H9 (cell line): ENCODE measurements around the gene AADACL3. TPM values are rescaled to one million over a fixed set of nuclear protein-coding genes. Genes with fewer than 3 reads are reported as not detected.
"Not testable (repeated sequence)": the region's sequence is repeated elsewhere in the genome, so short reads cannot be mapped to it uniquely, and the experiment has no call there.

ENCODE experiments used
- DNase-seq: peaks from one replicate; pipeline ENCODE4 v3.0.0-alpha.2; 2017
- H2AFZ ChIP-seq: one replicate; pipeline ENCODE4 v1.6.1; 2013; ENCODE audit warnings: mild to moderate bottlenecking, low read length, control low read depth, moderate library complexity
- H2AK5ac ChIP-seq: 2 replicates; pipeline ENCODE4 v1.6.1; 2013; ENCODE audit warnings: low read length, control low read depth, mixed read lengths; ENCODE audit not compliant: insufficient read length
- H2BK120ac ChIP-seq: one replicate; pipeline ENCODE4 v1.6.1; 2013; ENCODE audit warnings: low read depth, mild to moderate bottlenecking, low read length, control low read depth, inconsistent platforms; ENCODE audit not compliant: poor library complexity, severe bottlenecking
- H2BK12ac ChIP-seq: 2 replicates; pipeline ENCODE4 v1.6.1; 2013; ENCODE audit warnings: low read length, control low read depth, mixed read lengths, low read depth; ENCODE audit not compliant: insufficient read length
- H2BK15ac ChIP-seq: 2 replicates; pipeline ENCODE4 v1.6.1; 2013; ENCODE audit warnings: low read depth, low read length, control low read depth
- H2BK20ac ChIP-seq: one replicate; pipeline ENCODE4 v1.6.1; 2013; ENCODE audit warnings: low read depth, mild to moderate bottlenecking, low read length, control low read depth, inconsistent platforms; ENCODE audit not compliant: poor library complexity, severe bottlenecking
- H2BK5ac ChIP-seq: 2 replicates; pipeline ENCODE4 v1.6.1; 2013; ENCODE audit warnings: low read length, control low read depth, mixed read lengths; ENCODE audit not compliant: insufficient read length
- H3K14ac ChIP-seq: 2 replicates; pipeline ENCODE4 v1.6.1; 2013; ENCODE audit warnings: low read length, control low read depth; ENCODE audit not compliant: insufficient read depth
- H3K18ac ChIP-seq: 2 replicates; pipeline ENCODE4 v1.6.1; 2013; ENCODE audit warnings: low read depth, mild to moderate bottlenecking, mixed read lengths, low read length, control low read depth; ENCODE audit not compliant: insufficient read length
- H3K23ac ChIP-seq: 2 replicates; pipeline ENCODE4 v1.6.1; 2013; ENCODE audit warnings: low read length, control low read depth, mixed read lengths, low read depth; ENCODE audit not compliant: insufficient read length
- H3K23me2 ChIP-seq: 2 replicates; pipeline ENCODE4 v1.6.1; 2013; ENCODE audit warnings: low read depth, mild to moderate bottlenecking, mixed read lengths, low read length, control low read depth; ENCODE audit not compliant: insufficient read length, poor library complexity, severe bottlenecking
- H3K27ac ChIP-seq: 2 replicates; pipeline ENCODE4 v1.5.1; 2013; ENCODE audit warnings: low read length, control low read depth, mixed read lengths, low read depth; ENCODE audit not compliant: insufficient read length
- H3K27me3 ChIP-seq: 2 replicates; pipeline ENCODE4 v1.6.1; 2013; ENCODE audit warnings: low read length, control low read depth, inconsistent platforms; ENCODE audit not compliant: insufficient read depth
- H3K4ac ChIP-seq: 2 replicates; pipeline ENCODE4 v1.6.1; 2013; ENCODE audit warnings: low read depth, mild to moderate bottlenecking, control low read depth, inconsistent platforms, low read length, moderate library complexity
- H3K4me1 ChIP-seq: 2 replicates; pipeline ENCODE4 v1.6.1; 2013; ENCODE audit warnings: low read length, control low read depth, inconsistent platforms; ENCODE audit not compliant: insufficient read depth
- H3K4me2 ChIP-seq: 2 replicates; pipeline ENCODE4 v1.6.1; 2013; ENCODE audit warnings: low read length, control low read depth, mixed read lengths; ENCODE audit not compliant: insufficient read length, insufficient read depth
- H3K56ac ChIP-seq: 2 replicates; pipeline ENCODE4 v1.6.1; 2013; ENCODE audit warnings: low read depth, mild to moderate bottlenecking, mixed read lengths, low read length, control low read depth; ENCODE audit not compliant: insufficient read length
- H3K79me1 ChIP-seq: 2 replicates; pipeline ENCODE4 v1.6.1; 2013; ENCODE audit warnings: low read depth, mild to moderate bottlenecking, moderate library complexity, low read length, control low read depth, inconsistent platforms; ENCODE audit not compliant: insufficient read depth, poor library complexity, severe bottlenecking
- H3K79me2 ChIP-seq: 2 replicates; pipeline ENCODE4 v1.6.1; 2013; ENCODE audit warnings: low read length, control low read depth, inconsistent platforms; ENCODE audit not compliant: insufficient read depth
- H3K9ac ChIP-seq: 2 replicates; pipeline ENCODE4 v1.6.1; 2013; ENCODE audit warnings: low read length, control low read depth, mixed read lengths; ENCODE audit not compliant: insufficient read length; ENCODE audit errors: extremely low read depth
- H3K9me3 ChIP-seq: one replicate; pipeline ENCODE4 v1.6.1; 2013; ENCODE audit warnings: low read depth, low read length, inconsistent platforms; ENCODE audit not compliant: control insufficient read depth
- H3T11ph ChIP-seq: one replicate; pipeline ENCODE4 v1.6.1; 2013; ENCODE audit warnings: mild to moderate bottlenecking, low read length, control low read depth, inconsistent platforms
- H4K20me1 ChIP-seq: one replicate; pipeline ENCODE4 v1.6.1; 2013; ENCODE audit not compliant: control insufficient read depth, insufficient read length, insufficient read depth
- H4K5ac ChIP-seq: 2 replicates; pipeline ENCODE4 v1.6.1; 2013; ENCODE audit warnings: low read depth, mild to moderate bottlenecking, mixed read lengths, low read length, control low read depth; ENCODE audit not compliant: insufficient read length
- H4K8ac ChIP-seq: replicated peaks from 2 replicates; pipeline ENCODE4 v1.6.1; 2013; ENCODE audit warnings: low read length, control low read depth, mixed read lengths, low read depth; ENCODE audit not compliant: insufficient read length
- H4K91ac ChIP-seq: 2 replicates; pipeline ENCODE4 v1.6.1; 2013; ENCODE audit warnings: low read depth, mild to moderate bottlenecking, moderate library complexity, mixed read lengths, low read length, control low read depth; ENCODE audit not compliant: insufficient read length
- H3K27ac Mint-ChIP-seq, 3 experiments: 2 replicates in 2 of 3; 3 replicates in 1 of 3; pipeline ENCODE4 v1.8.0; 2020 to 2021; ENCODE audit warnings: mixed read lengths in 3 of 3, mild to moderate bottlenecking in 1 of 3, moderate library complexity in 1 of 3
- H3K27me3 Mint-ChIP-seq: 2 replicates; pipeline ENCODE4 v1.8.0; 2021; ENCODE audit warnings: low read depth, mild to moderate bottlenecking, moderate library complexity, mixed read lengths
- H3K36me3 Mint-ChIP-seq, 3 experiments: 2 replicates in 2 of 3; 3 replicates in 1 of 3; pipeline ENCODE4 v1.8.0; 2020 to 2021; ENCODE audit warnings: low read depth in 3 of 3, mixed read lengths in 3 of 3; ENCODE audit not compliant: insufficient read depth in 1 of 3
- H3K4me1 Mint-ChIP-seq, 2 experiments: 2 replicates each; pipeline ENCODE4 v1.8.0; 2020; ENCODE audit warnings: mixed read lengths in 2 of 2
- H3K4me3 Mint-ChIP-seq, 2 experiments: 2 replicates in 1 of 2; 3 replicates in 1 of 2; pipeline ENCODE4 v1.8.0; 2020 to 2021; ENCODE audit warnings: mild to moderate bottlenecking in 2 of 2, mixed read lengths in 2 of 2, moderate library complexity in 1 of 2
- H3K9me3 Mint-ChIP-seq, 2 experiments: 2 replicates in 1 of 2; 3 replicates in 1 of 2; pipeline ENCODE4 v1.8.0; 2020; ENCODE audit warnings: mild to moderate bottlenecking in 2 of 2, mixed read lengths in 2 of 2, moderate library complexity in 1 of 2
- WGBS: extraction: QIAGEN DNeasy Blood & Tissue Kit; methylation state at CpG from one replicate; pipeline ENCODE4 v1.1.7; 2013; ENCODE audit warnings: missing lambda C conversion rate, low lambda C conversion rate, mixed read lengths; ENCODE audit not compliant: insufficient read length; ENCODE audit errors: extremely low coverage; 5-methylcytosine and 5-hydroxymethylcytosine counted together
- total RNA-seq: library from RNA; stranded (reverse); gene quantifications from 2 replicates; pipeline ENCODE4 v1.2.1, GENCODE V29; 2021
- TF ChIP-seq, protein P1 (sequence below): fragments of 200-600 bp; sonication (generic); conservative IDR thresholded peaks from 3 replicates; pipeline ENCODE4 v1.8.0; 2021; ENCODE audit warnings: antibody characterized with exemption, mild to moderate bottlenecking

Gene AADACL3
- total RNA-seq, 1 experiment from 2014 or later: 0.22 TPM

DNA sequence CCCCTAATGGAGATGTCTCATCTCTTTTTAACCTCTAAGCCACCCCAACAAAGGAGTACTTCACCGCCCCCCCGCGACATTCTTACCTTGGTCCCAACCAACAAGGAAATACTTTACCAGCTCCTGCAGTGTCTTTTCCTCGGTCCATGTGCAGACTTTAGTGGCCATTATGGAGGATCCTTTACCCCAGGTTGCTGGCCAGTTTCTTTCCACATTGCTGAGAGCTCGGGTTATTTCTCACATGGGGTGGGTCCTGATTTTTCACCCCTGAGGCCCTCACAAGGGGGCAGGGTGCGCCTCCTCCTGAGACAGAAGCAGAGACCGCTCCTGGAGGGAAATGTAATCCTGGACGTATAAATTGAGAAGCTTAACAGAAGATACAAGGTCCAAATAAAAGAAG is 3.0 kb upstream of the AADACL3 start:
- Histone ChIP-seq H4K5ac (no peak overlapping the region), H3K27me3 (no peaks in the 10 kb centered on the region), H3K4ac (no peak overlapping the region), H3K9ac (no peak overlapping the region), H2AFZ (no peak overlapping the region), H2BK5ac (no peak overlapping the region), H2BK120ac (peak overlapping the region; percentile 29), H2BK20ac (peak overlapping the region; percentile 99), H3K9me3 (no peaks in the 10 kb centered on the region), H4K20me1 (no peaks in the 10 kb centered on the region), H3K79me2 (no peaks in the 10 kb centered on the region), H2BK15ac (no peak overlapping the region), H2BK12ac (no peak overlapping the region), H2AK5ac (no peak overlapping the region), H4K8ac (no peak overlapping the region), H3K14ac (0 out of 2 replicates have a peak overlapping the region, but pooled peaks have one; percentile 29), H3K4me1 (peaks cover 20% of the 10 kb centered on the region; the same call in 1 of the 2 replicates), H3K18ac (no peak overlapping the region), H3K23ac (no peak overlapping the region), H3K23me2 (no peaks in the 10 kb centered on the region), H3K4me2 (no peak overlapping the region), H3K79me1 (no peaks in the 10 kb centered on the region), H3T11ph (no peak overlapping the region), H3K56ac (no peak overlapping the region), H3K27ac (no peak overlapping the region), H4K91ac (no peak overlapping the region)
- H3K27me3 Mint-ChIP-seq: no peaks in the 10 kb centered on the region
- H3K4me1 Mint-ChIP-seq: peaks cover 62 to 63% of the 10 kb centered on the region in 2 experiments
- H3K9me3 Mint-ChIP-seq: no peaks in the 10 kb centered on the region
- peak overlapping the region in 1 of 3 experiments; percentile 84; a peak in 3 of 7 replicates for H3K27ac Mint-ChIP-seq
- no CpG with 5 or more reads among the region's 8 CpGs for WGBS
- no peak for DNase-seq
- no peaks in the 10 kb centered on the region; a peak in 1 of 7 replicates for H3K36me3 Mint-ChIP-seq
- no peak overlapping the region for H3K4me3 Mint-ChIP-seq
- TF ChIP-seq, protein P1, sequence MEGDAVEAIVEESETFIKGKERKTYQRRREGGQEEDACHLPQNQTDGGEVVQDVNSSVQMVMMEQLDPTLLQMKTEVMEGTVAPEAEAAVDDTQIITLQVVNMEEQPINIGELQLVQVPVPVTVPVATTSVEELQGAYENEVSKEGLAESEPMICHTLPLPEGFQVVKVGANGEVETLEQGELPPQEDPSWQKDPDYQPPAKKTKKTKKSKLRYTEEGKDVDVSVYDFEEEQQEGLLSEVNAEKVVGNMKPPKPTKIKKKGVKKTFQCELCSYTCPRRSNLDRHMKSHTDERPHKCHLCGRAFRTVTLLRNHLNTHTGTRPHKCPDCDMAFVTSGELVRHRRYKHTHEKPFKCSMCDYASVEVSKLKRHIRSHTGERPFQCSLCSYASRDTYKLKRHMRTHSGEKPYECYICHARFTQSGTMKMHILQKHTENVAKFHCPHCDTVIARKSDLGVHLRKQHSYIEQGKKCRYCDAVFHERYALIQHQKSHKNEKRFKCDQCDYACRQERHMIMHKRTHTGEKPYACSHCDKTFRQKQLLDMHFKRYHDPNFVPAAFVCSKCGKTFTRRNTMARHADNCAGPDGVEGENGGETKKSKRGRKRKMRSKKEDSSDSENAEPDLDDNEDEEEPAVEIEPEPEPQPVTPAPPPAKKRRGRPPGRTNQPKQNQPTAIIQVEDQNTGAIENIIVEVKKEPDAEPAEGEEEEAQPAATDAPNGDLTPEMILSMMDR: no peak

DNA sequence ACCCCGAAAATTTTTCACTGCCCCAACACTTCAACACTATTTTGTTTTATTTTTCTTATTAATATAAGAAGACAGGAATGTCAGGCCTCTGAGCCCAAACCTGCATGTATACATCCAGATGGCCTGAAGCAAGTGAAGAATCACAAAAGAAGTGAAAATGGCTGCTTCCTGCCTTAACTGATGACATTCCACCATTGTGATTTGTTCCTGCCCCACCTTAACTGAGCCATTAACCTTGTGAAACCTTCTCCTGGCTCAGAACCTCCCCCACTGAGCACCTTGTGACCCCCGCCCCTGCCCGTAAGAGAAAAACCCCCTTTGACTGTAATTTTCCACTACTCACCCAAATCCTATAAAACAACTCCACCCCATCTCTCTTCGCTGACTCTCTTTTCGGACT is 2.3 kb upstream of the AADACL3 start:
- not testable (repeated sequence) for H3K4ac ChIP-seq, H3K9ac ChIP-seq, H2BK12ac ChIP-seq, H3K23me2 ChIP-seq, H3K79me2 ChIP-seq, H2BK15ac ChIP-seq, H3K23ac ChIP-seq, H3K9me3 ChIP-seq, H3K27me3 ChIP-seq, H4K5ac ChIP-seq, H3K14ac ChIP-seq, H3K36me3 Mint-ChIP-seq, H4K20me1 ChIP-seq, H3K27me3 Mint-ChIP-seq, H4K91ac ChIP-seq, H2BK20ac ChIP-seq, H3K4me2 ChIP-seq, H3K56ac ChIP-seq, H3K27ac ChIP-seq, H3T11ph ChIP-seq, H2AFZ ChIP-seq, H2AK5ac ChIP-seq, H3K79me1 ChIP-seq, H4K8ac ChIP-seq, H2BK5ac ChIP-seq, H3K9me3 Mint-ChIP-seq
- Histone ChIP-seq H3K18ac (peak overlapping the region; percentile 19), H3K4me1 (peaks cover 20% of the 10 kb centered on the region; the same call in 1 of the 2 replicates), H2BK120ac (peak overlapping the region; percentile 4)
- peaks cover 64% of the 10 kb centered on the region in 2 experiments for H3K4me1 Mint-ChIP-seq
- peak overlapping the region in 1 of 2 experiments; percentile 54; a peak in 2 of 5 replicates for H3K4me3 Mint-ChIP-seq
- DNase-seq: peak; percentile 63
- H3K27ac Mint-ChIP-seq: peak overlapping the region in 2 of 3 experiments; percentile 91 to 93; a peak in 5 of 7 replicates
- no CpG with 5 or more reads among the region's 5 CpGs for WGBS
